ENCODE data around the gene ITGB1.
A peak's percentile ranks its signal among the peaks of the same experiment; 100 is the strongest.
"Not testable (repeated sequence)": the region's sequence is repeated elsewhere in the genome, so short reads cannot be mapped to it uniquely, and the experiment has no call there.

The ITGB1 gene

GRCh38 chr10:32995066-32995622 lies 37.1 kb upstream of the ITGB1 start:
- no peak for DNase-seq (ENCODE audit: low spot score)
- TF ChIP-seq CTCF (conservative IDR thresholded peaks at IDR 0.05; ENCODE audit: low read depth), result no peak
- H3K27ac ChIP-seq, result no peak overlapping the region
- POLR2A ChIA-PET (ENCODE audit: low non-redundant PET), result interaction anchor here (1.1 kb wide), 1 partner anchor 15 kb away, joined by 3 read pairs; no protein-coding TSS in a partner anchor
- CTCF ChIA-PET, result no interaction called here

- H3K27ac ChIP-seq; POLR2A ChIA-PET (ENCODE audit: low non-redundant PET); CTCF ChIA-PET: not testable (repeated sequence)
Measured at GRCh38 chr10:32994632-32995031, 36.6 kb upstream of the ITGB1 start.

GRCh38 chr10:32992310-32992709 lies 34.3 kb upstream of the ITGB1 start:
- CTCF ChIA-PET, result interaction anchor here (1.0 kb wide), 1 partner anchor 11 kb away, joined by 3 read pairs; no protein-coding TSS in a partner anchor
- H3K27ac ChIP-seq; DNase-seq (ENCODE audit: low spot score); POLR2A ChIA-PET (ENCODE audit: low non-redundant PET): not testable (repeated sequence)

More at GRCh38 chr10:32994632-32995031, 36.6 kb upstream of the ITGB1 start:
- not testable (repeated sequence) for DNase-seq (ENCODE audit: low spot score)

- no peak for TF ChIP-seq CTCF (conservative IDR thresholded peaks at IDR 0.05; ENCODE audit: low read depth)
- no peak overlapping the region for H3K27ac ChIP-seq
- CTCF ChIA-PET, result no interaction called here
- DNase-seq (ENCODE audit: low spot score), result no peak
- POLR2A ChIA-PET (ENCODE audit: low non-redundant PET), result no interaction called here
Measured at GRCh38 chr10:32990811-32991210, 32.8 kb upstream of the ITGB1 start.

GRCh38 chr10:32988604-32989003 lies 30.6 kb upstream of the ITGB1 start:
- TF ChIP-seq CTCF (conservative IDR thresholded peaks at IDR 0.05; ENCODE audit: low read depth), result no peak
- ChIA-PET POLR2A (ENCODE audit: low non-redundant PET) (no interaction called here), CTCF (no interaction called here)
- no peak for DNase-seq (ENCODE audit: low spot score)
- H3K27ac ChIP-seq, result no peak overlapping the region

- no peak overlapping the region for H3K27ac ChIP-seq
- CTCF ChIA-PET, result no interaction called here
- POLR2A ChIA-PET (ENCODE audit: low non-redundant PET), result no interaction called here
- DNase-seq (ENCODE audit: low spot score), result no peak
- no peak for TF ChIP-seq CTCF (conservative IDR thresholded peaks at IDR 0.05; ENCODE audit: low read depth)
Measured at GRCh38 chr10:32987172-32987571, 29.1 kb upstream of the ITGB1 start.

GRCh38 chr10:32985775-32986350 lies 27.8 kb upstream of the ITGB1 start:
- TF ChIP-seq CTCF (conservative IDR thresholded peaks at IDR 0.05; ENCODE audit: low read depth), result no peak
- ChIA-PET CTCF (interaction anchor here (1.1 kb wide), 1 partner anchor 32 kb away, joined by 3 read pairs; no protein-coding TSS in a partner anchor), POLR2A (ENCODE audit: low non-redundant PET) (no interaction called here)
- DNase-seq (ENCODE audit: low spot score), result no peak
- H3K27ac ChIP-seq, result peak overlapping the region; percentile 49; the same call in 1 of the 2 replicates

All from RWPE1 (cell line).